Loucy (cell line): ENCODE results near the gene PLEKHD1.

Source experiments
- EZH2phosphoT487 ChIP-seq: fragments of 200-600 bp; IDR thresholded peaks from 2 replicates; pipeline ENCODE4 v1.6.1; 2018; ENCODE audit warnings: antibody characterized with exemption, mild to moderate bottlenecking, moderate library complexity, borderline replicate concordance
- TF ChIP-seq, protein P1 (sequence below): fragments of 200-600 bp; sonication (generic); conservative IDR thresholded peaks from 2 replicates; pipeline ENCODE4 v1.5.1; 2014; ENCODE audit warnings: mild to moderate bottlenecking, antibody characterized with exemption, low read length

DNA sequence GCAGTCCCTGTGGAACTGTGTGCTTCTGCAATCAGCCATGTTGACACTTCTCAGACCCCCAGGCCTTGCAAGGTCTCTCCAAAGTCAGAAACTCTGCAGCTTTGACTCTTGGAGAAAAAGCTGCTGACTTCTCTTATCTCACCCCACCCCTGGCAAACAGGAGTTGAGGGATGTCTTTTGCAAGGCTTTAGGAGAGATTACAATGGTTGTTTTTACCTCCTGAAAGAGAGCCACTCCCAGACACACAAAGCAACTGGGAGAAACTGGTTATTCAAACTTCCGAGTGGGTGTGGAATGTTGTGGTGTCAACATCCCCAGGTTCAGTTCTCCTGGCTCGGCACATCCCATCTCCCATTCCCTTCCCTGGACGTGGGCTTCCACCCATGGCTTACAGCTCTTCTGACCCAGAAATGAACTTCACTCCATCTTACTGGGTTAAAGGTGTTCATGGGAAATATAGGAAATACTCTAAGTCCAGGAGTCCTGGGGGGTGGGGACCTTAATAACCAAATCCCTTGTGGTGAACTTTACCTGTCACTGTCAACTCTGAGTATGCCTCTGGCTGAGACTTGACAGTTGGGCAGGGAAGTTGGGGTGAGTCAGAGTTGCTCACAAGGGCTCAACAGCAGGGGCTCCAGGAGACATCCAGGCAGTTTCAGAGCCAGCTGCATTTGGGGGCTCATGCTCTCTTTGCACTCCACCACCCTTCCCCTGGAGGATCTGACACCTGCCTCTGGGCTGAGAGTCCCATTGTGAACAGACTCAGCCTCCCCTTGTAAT, 48.2 kb downstream of the PLEKHD1 start:
- TF ChIP-seq, protein P1, sequence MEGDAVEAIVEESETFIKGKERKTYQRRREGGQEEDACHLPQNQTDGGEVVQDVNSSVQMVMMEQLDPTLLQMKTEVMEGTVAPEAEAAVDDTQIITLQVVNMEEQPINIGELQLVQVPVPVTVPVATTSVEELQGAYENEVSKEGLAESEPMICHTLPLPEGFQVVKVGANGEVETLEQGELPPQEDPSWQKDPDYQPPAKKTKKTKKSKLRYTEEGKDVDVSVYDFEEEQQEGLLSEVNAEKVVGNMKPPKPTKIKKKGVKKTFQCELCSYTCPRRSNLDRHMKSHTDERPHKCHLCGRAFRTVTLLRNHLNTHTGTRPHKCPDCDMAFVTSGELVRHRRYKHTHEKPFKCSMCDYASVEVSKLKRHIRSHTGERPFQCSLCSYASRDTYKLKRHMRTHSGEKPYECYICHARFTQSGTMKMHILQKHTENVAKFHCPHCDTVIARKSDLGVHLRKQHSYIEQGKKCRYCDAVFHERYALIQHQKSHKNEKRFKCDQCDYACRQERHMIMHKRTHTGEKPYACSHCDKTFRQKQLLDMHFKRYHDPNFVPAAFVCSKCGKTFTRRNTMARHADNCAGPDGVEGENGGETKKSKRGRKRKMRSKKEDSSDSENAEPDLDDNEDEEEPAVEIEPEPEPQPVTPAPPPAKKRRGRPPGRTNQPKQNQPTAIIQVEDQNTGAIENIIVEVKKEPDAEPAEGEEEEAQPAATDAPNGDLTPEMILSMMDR = no peak
- TF ChIP-seq EZH2phosphoT487 = no peak
